Germinal center (tissue), 1 donor: ENCODE measurements around the gene FAM185A.
"Not testable (repeated sequence)": the region's sequence is repeated elsewhere in the genome, so short reads cannot be mapped to it uniquely, and the experiment has no call there.

Experiments
- DNase-seq: peaks from one replicate; pipeline ENCODE4 v3.0.0; 2012; ENCODE audit warnings: mixed read lengths, low spot score

FAM185A gene

GRCh38 chr7:102830197-102830596, 81.4 kb downstream of the FAM185A start:
- no peak for DNase-seq

GRCh38 chr7:102832674-102833073, 83.9 kb downstream of the FAM185A start:
- DNase-seq: no peak

GRCh38 chr7:102833343-102833742, 84.5 kb downstream of the FAM185A start:
- DNase-seq: no peak

GRCh38 chr7:102834466-102834865, 85.7 kb downstream of the FAM185A start:
- DNase-seq: no peak

GRCh38 chr7:102834999-102835398, 86.2 kb downstream of the FAM185A start:
- DNase-seq: no peak

- DNase-seq: no peak
These were observed 87.6 kb downstream of the FAM185A start for GRCh38 chr7:102836191-102836919.

- DNase-seq: no peak
These were observed 88.2 kb downstream of the FAM185A start for GRCh38 chr7:102836977-102837376.

- DNase-seq: no peak
These were observed 89.0 kb downstream of the FAM185A start for GRCh38 chr7:102837802-102838201.

- DNase-seq: not testable (repeated sequence)
These were observed 89.8 kb downstream of the FAM185A start for GRCh38 chr7:102838572-102839101.

- no peak for DNase-seq
These were observed 91.6 kb downstream of the FAM185A start for GRCh38 chr7:102840404-102840803.

GRCh38 chr7:102841290-102841689, 92.5 kb downstream of the FAM185A start:
- DNase-seq: no peak

GRCh38 chr7:102842284-102842683, 93.5 kb downstream of the FAM185A start:
- DNase-seq: no peak

GRCh38 chr7:102843850-102844249, 95.1 kb downstream of the FAM185A start:
- DNase-seq: no peak

- no peak for DNase-seq
These were observed 96.5 kb downstream of the FAM185A start for GRCh38 chr7:102845346-102845745.

- no peak for DNase-seq
These were observed 100.3 kb downstream of the FAM185A start for GRCh38 chr7:102849079-102849478.

GRCh38 chr7:102849538-102849937, 100.7 kb downstream of the FAM185A start:
- DNase-seq: no peak

- DNase-seq: no peak
These were observed 107.2 kb downstream of the FAM185A start for GRCh38 chr7:102856036-102856435.
